GM19455 (cell line): ENCODE results near the gene CCSER1.
"Not testable (repeated sequence)": the region's sequence is repeated elsewhere in the genome, so short reads cannot be mapped to it uniquely, and the experiment has no call there.

Experiments used
- ATAC-seq: cut with Tn5 transposase; IDR thresholded peaks from one replicate; pipeline ENCODE4 v1.9.1; 2021; ENCODE audit not compliant: unreplicated experiment

CCSER1 gene

GRCh38 chr4:90643156-90643555, 516.0 kb downstream of the CCSER1 start:
- ATAC-seq: no peak

GRCh38 chr4:90648311-90648710, 521.1 kb downstream of the CCSER1 start:
- ATAC-seq: no peak

- no peak for ATAC-seq
These were observed 521.6 kb downstream of the CCSER1 start for GRCh38 chr4:90648791-90649190.

- ATAC-seq: no peak
These were observed 533.5 kb downstream of the CCSER1 start for GRCh38 chr4:90660672-90661071.

GRCh38 chr4:90670183-90670582, 543.0 kb downstream of the CCSER1 start:
- ATAC-seq: no peak

- ATAC-seq: no peak
These were observed 562.5 kb downstream of the CCSER1 start for GRCh38 chr4:90689739-90690138.

- no peak for ATAC-seq
These were observed 568.2 kb downstream of the CCSER1 start for GRCh38 chr4:90695411-90695810.

- not testable (repeated sequence) for ATAC-seq
These were observed 578.3 kb downstream of the CCSER1 start for GRCh38 chr4:90705501-90705900.

- ATAC-seq: no peak
These were observed 588.0 kb downstream of the CCSER1 start for GRCh38 chr4:90715242-90715641.

- ATAC-seq: no peak
These were observed 591.7 kb downstream of the CCSER1 start for GRCh38 chr4:90718931-90719330.

- no peak for ATAC-seq
These were observed 600.7 kb downstream of the CCSER1 start for GRCh38 chr4:90727938-90728337.

GRCh38 chr4:90730752-90731151, 603.6 kb downstream of the CCSER1 start:
- ATAC-seq: no peak

- no peak for ATAC-seq
These were observed 606.0 kb downstream of the CCSER1 start for GRCh38 chr4:90733211-90733610.

- no peak for ATAC-seq
These were observed 618.0 kb downstream of the CCSER1 start for GRCh38 chr4:90745176-90745575.

GRCh38 chr4:90753068-90753467, 625.9 kb downstream of the CCSER1 start:
- no peak for ATAC-seq

- no peak for ATAC-seq
These were observed 630.4 kb downstream of the CCSER1 start for GRCh38 chr4:90757534-90758060.

- no peak for ATAC-seq
These were observed 632.9 kb downstream of the CCSER1 start for GRCh38 chr4:90760059-90760458.

GRCh38 chr4:90766837-90767236, 639.6 kb downstream of the CCSER1 start:
- ATAC-seq: no peak

GRCh38 chr4:90769251-90769650, 642.1 kb downstream of the CCSER1 start:
- no peak for ATAC-seq

GRCh38 chr4:90780193-90780592, 653.0 kb downstream of the CCSER1 start:
- ATAC-seq: no peak

GRCh38 chr4:90786602-90787001, 659.4 kb downstream of the CCSER1 start:
- ATAC-seq: no peak

GRCh38 chr4:90792696-90793095, 665.5 kb downstream of the CCSER1 start:
- no peak for ATAC-seq

GRCh38 chr4:90798948-90799347, 671.8 kb downstream of the CCSER1 start:
- no peak for ATAC-seq

- no peak for ATAC-seq
These were observed 672.7 kb downstream of the CCSER1 start for GRCh38 chr4:90799895-90800294.
